H9 (cell line): ENCODE measurements around the gene ITPRID2. TPM values are rescaled to one million over a fixed set of nuclear protein-coding genes. Genes with fewer than 3 reads are reported as not detected.

ENCODE experiments used
- DNase-seq: peaks from one replicate; pipeline ENCODE4 v3.0.0-alpha.2; 2017
- H2AFZ ChIP-seq: one replicate; pipeline ENCODE4 v1.6.1; 2013; ENCODE audit warnings: mild to moderate bottlenecking, low read length, control low read depth, moderate library complexity
- H2AK5ac ChIP-seq: 2 replicates; pipeline ENCODE4 v1.6.1; 2013; ENCODE audit warnings: low read length, control low read depth, mixed read lengths; ENCODE audit not compliant: insufficient read length
- H2BK120ac ChIP-seq: one replicate; pipeline ENCODE4 v1.6.1; 2013; ENCODE audit warnings: low read depth, mild to moderate bottlenecking, low read length, control low read depth, inconsistent platforms; ENCODE audit not compliant: poor library complexity, severe bottlenecking
- H2BK12ac ChIP-seq: 2 replicates; pipeline ENCODE4 v1.6.1; 2013; ENCODE audit warnings: low read length, control low read depth, mixed read lengths, low read depth; ENCODE audit not compliant: insufficient read length
- H2BK15ac ChIP-seq: 2 replicates; pipeline ENCODE4 v1.6.1; 2013; ENCODE audit warnings: low read depth, low read length, control low read depth
- H2BK20ac ChIP-seq: one replicate; pipeline ENCODE4 v1.6.1; 2013; ENCODE audit warnings: low read depth, mild to moderate bottlenecking, low read length, control low read depth, inconsistent platforms; ENCODE audit not compliant: poor library complexity, severe bottlenecking
- H2BK5ac ChIP-seq: 2 replicates; pipeline ENCODE4 v1.6.1; 2013; ENCODE audit warnings: low read length, control low read depth, mixed read lengths; ENCODE audit not compliant: insufficient read length
- H3K14ac ChIP-seq: 2 replicates; pipeline ENCODE4 v1.6.1; 2013; ENCODE audit warnings: low read length, control low read depth; ENCODE audit not compliant: insufficient read depth
- H3K18ac ChIP-seq: 2 replicates; pipeline ENCODE4 v1.6.1; 2013; ENCODE audit warnings: low read depth, mild to moderate bottlenecking, mixed read lengths, low read length, control low read depth; ENCODE audit not compliant: insufficient read length
- H3K23ac ChIP-seq: 2 replicates; pipeline ENCODE4 v1.6.1; 2013; ENCODE audit warnings: low read length, control low read depth, mixed read lengths, low read depth; ENCODE audit not compliant: insufficient read length
- H3K23me2 ChIP-seq: 2 replicates; pipeline ENCODE4 v1.6.1; 2013; ENCODE audit warnings: low read depth, mild to moderate bottlenecking, mixed read lengths, low read length, control low read depth; ENCODE audit not compliant: insufficient read length, poor library complexity, severe bottlenecking
- H3K27ac ChIP-seq: 2 replicates; pipeline ENCODE4 v1.5.1; 2013; ENCODE audit warnings: low read length, control low read depth, mixed read lengths, low read depth; ENCODE audit not compliant: insufficient read length
- H3K27me3 ChIP-seq: 2 replicates; pipeline ENCODE4 v1.6.1; 2013; ENCODE audit warnings: low read length, control low read depth, inconsistent platforms; ENCODE audit not compliant: insufficient read depth
- H3K4ac ChIP-seq: 2 replicates; pipeline ENCODE4 v1.6.1; 2013; ENCODE audit warnings: low read depth, mild to moderate bottlenecking, control low read depth, inconsistent platforms, low read length, moderate library complexity
- H3K4me1 ChIP-seq: 2 replicates; pipeline ENCODE4 v1.6.1; 2013; ENCODE audit warnings: low read length, control low read depth, inconsistent platforms; ENCODE audit not compliant: insufficient read depth
- H3K4me2 ChIP-seq: 2 replicates; pipeline ENCODE4 v1.6.1; 2013; ENCODE audit warnings: low read length, control low read depth, mixed read lengths; ENCODE audit not compliant: insufficient read length, insufficient read depth
- H3K56ac ChIP-seq: 2 replicates; pipeline ENCODE4 v1.6.1; 2013; ENCODE audit warnings: low read depth, mild to moderate bottlenecking, mixed read lengths, low read length, control low read depth; ENCODE audit not compliant: insufficient read length
- H3K79me1 ChIP-seq: 2 replicates; pipeline ENCODE4 v1.6.1; 2013; ENCODE audit warnings: low read depth, mild to moderate bottlenecking, moderate library complexity, low read length, control low read depth, inconsistent platforms; ENCODE audit not compliant: insufficient read depth, poor library complexity, severe bottlenecking
- H3K79me2 ChIP-seq: 2 replicates; pipeline ENCODE4 v1.6.1; 2013; ENCODE audit warnings: low read length, control low read depth, inconsistent platforms; ENCODE audit not compliant: insufficient read depth
- H3K9ac ChIP-seq: 2 replicates; pipeline ENCODE4 v1.6.1; 2013; ENCODE audit warnings: low read length, control low read depth, mixed read lengths; ENCODE audit not compliant: insufficient read length; ENCODE audit errors: extremely low read depth
- H3K9me3 ChIP-seq: one replicate; pipeline ENCODE4 v1.6.1; 2013; ENCODE audit warnings: low read depth, low read length, inconsistent platforms; ENCODE audit not compliant: control insufficient read depth
- H3T11ph ChIP-seq: one replicate; pipeline ENCODE4 v1.6.1; 2013; ENCODE audit warnings: mild to moderate bottlenecking, low read length, control low read depth, inconsistent platforms
- H4K20me1 ChIP-seq: one replicate; pipeline ENCODE4 v1.6.1; 2013; ENCODE audit not compliant: control insufficient read depth, insufficient read length, insufficient read depth
- H4K5ac ChIP-seq: 2 replicates; pipeline ENCODE4 v1.6.1; 2013; ENCODE audit warnings: low read depth, mild to moderate bottlenecking, mixed read lengths, low read length, control low read depth; ENCODE audit not compliant: insufficient read length
- H4K8ac ChIP-seq: replicated peaks from 2 replicates; pipeline ENCODE4 v1.6.1; 2013; ENCODE audit warnings: low read length, control low read depth, mixed read lengths, low read depth; ENCODE audit not compliant: insufficient read length
- H4K91ac ChIP-seq: 2 replicates; pipeline ENCODE4 v1.6.1; 2013; ENCODE audit warnings: low read depth, mild to moderate bottlenecking, moderate library complexity, mixed read lengths, low read length, control low read depth; ENCODE audit not compliant: insufficient read length
- H3K27ac Mint-ChIP-seq, 3 experiments: 2 replicates in 2 of 3; 3 replicates in 1 of 3; pipeline ENCODE4 v1.8.0; 2020 to 2021; ENCODE audit warnings: mixed read lengths in 3 of 3, mild to moderate bottlenecking in 1 of 3, moderate library complexity in 1 of 3
- H3K27me3 Mint-ChIP-seq: 2 replicates; pipeline ENCODE4 v1.8.0; 2021; ENCODE audit warnings: low read depth, mild to moderate bottlenecking, moderate library complexity, mixed read lengths
- H3K36me3 Mint-ChIP-seq, 3 experiments: 2 replicates in 2 of 3; 3 replicates in 1 of 3; pipeline ENCODE4 v1.8.0; 2020 to 2021; ENCODE audit warnings: low read depth in 3 of 3, mixed read lengths in 3 of 3; ENCODE audit not compliant: insufficient read depth in 1 of 3
- H3K4me1 Mint-ChIP-seq, 2 experiments: 2 replicates each; pipeline ENCODE4 v1.8.0; 2020; ENCODE audit warnings: mixed read lengths in 2 of 2
- H3K4me3 Mint-ChIP-seq, 2 experiments: 2 replicates in 1 of 2; 3 replicates in 1 of 2; pipeline ENCODE4 v1.8.0; 2020 to 2021; ENCODE audit warnings: mild to moderate bottlenecking in 2 of 2, mixed read lengths in 2 of 2, moderate library complexity in 1 of 2
- H3K9me3 Mint-ChIP-seq, 2 experiments: 2 replicates in 1 of 2; 3 replicates in 1 of 2; pipeline ENCODE4 v1.8.0; 2020; ENCODE audit warnings: mild to moderate bottlenecking in 2 of 2, mixed read lengths in 2 of 2, moderate library complexity in 1 of 2
- CTCF ChIP-seq: fragments of 200-600 bp; sonication (generic); conservative IDR thresholded peaks from 3 replicates; pipeline ENCODE4 v1.8.0; 2021; ENCODE audit warnings: antibody characterized with exemption, mild to moderate bottlenecking
- WGBS: extraction: QIAGEN DNeasy Blood & Tissue Kit; methylation state at CpG from one replicate; pipeline ENCODE4 v1.1.7; 2013; ENCODE audit warnings: missing lambda C conversion rate, low lambda C conversion rate, mixed read lengths; ENCODE audit not compliant: insufficient read length; ENCODE audit errors: extremely low coverage; 5-methylcytosine and 5-hydroxymethylcytosine counted together
- total RNA-seq: library from RNA; stranded (reverse); gene quantifications from 2 replicates; pipeline ENCODE4 v1.2.1, GENCODE V29; 2021

Gene ITPRID2
- total RNA-seq, 1 experiment from 2014 or later: 12.0 TPM

GRCh38 chr2:181923121-181923520 is 31.6 kb downstream of the ITPRID2 start:
- H2BK20ac ChIP-seq: no peak overlapping the region
- no peak overlapping the region for H2BK12ac ChIP-seq
- no peak overlapping the region for H3K4ac ChIP-seq
- no peaks in the 10 kb centered on the region; the same call in 1 of the 2 replicates for H3K79me2 ChIP-seq
- H3K9ac ChIP-seq: no peak overlapping the region
- H3K27ac Mint-ChIP-seq: no peak overlapping the region
- H3T11ph ChIP-seq: no peak overlapping the region
- no peak overlapping the region for H4K91ac ChIP-seq
- no peak for TF ChIP-seq CTCF
- 100% methylated on average over 1 of the region's 1 CpG for WGBS
- H3K4me1 Mint-ChIP-seq: no peaks in the 10 kb centered on the region; a peak in 1 of 4 replicates
- H2AK5ac ChIP-seq: no peak overlapping the region
- DNase-seq: no peak
- H2AFZ ChIP-seq: no peak overlapping the region
- H3K4me2 ChIP-seq: no peak overlapping the region
- no peak overlapping the region for H3K18ac ChIP-seq
- no peak overlapping the region for H3K27ac ChIP-seq
- no peak overlapping the region for H2BK5ac ChIP-seq
- no peak overlapping the region for H4K5ac ChIP-seq
- no peak overlapping the region for H3K14ac ChIP-seq
- no peaks in the 10 kb centered on the region for H3K27me3 Mint-ChIP-seq
- H2BK120ac ChIP-seq: no peak overlapping the region
- no peaks in the 10 kb centered on the region for H3K23me2 ChIP-seq
- H3K4me3 Mint-ChIP-seq: no peak overlapping the region
- no peak overlapping the region for H3K56ac ChIP-seq
- no peaks in the 10 kb centered on the region for H3K4me1 ChIP-seq
- H3K79me1 ChIP-seq: no peaks in the 10 kb centered on the region
- no peak overlapping the region for H2BK15ac ChIP-seq
- no peaks in the 10 kb centered on the region for H3K27me3 ChIP-seq
- no peak overlapping the region for H3K23ac ChIP-seq
- H3K9me3 Mint-ChIP-seq: no peaks in the 10 kb centered on the region
- no peak overlapping the region for H4K8ac ChIP-seq
- no peaks in the 10 kb centered on the region for H4K20me1 ChIP-seq
- no peaks in the 10 kb centered on the region for H3K9me3 ChIP-seq
- H3K36me3 Mint-ChIP-seq: peaks cover 0 to 7% (median 0%) of the 10 kb centered on the region in 3 experiments; a peak in 4 of 7 replicates
